SK-N-MC (cell line): ENCODE data around the gene STK11.

Source experiments
- EZH2 ChIP-seq: fragments of 200-600 bp; sonication (generic); IDR thresholded peaks from one replicate; pipeline ENCODE4 v1.6.1; 2017; ENCODE audit warnings: antibody characterized with exemption
- POLR2AphosphoS5 ChIP-seq: IDR thresholded peaks from 2 replicates; pipeline ENCODE4 v1.6.1; 2012; ENCODE audit warnings: mild to moderate bottlenecking, low read depth, low read length, borderline replicate concordance

DNA sequence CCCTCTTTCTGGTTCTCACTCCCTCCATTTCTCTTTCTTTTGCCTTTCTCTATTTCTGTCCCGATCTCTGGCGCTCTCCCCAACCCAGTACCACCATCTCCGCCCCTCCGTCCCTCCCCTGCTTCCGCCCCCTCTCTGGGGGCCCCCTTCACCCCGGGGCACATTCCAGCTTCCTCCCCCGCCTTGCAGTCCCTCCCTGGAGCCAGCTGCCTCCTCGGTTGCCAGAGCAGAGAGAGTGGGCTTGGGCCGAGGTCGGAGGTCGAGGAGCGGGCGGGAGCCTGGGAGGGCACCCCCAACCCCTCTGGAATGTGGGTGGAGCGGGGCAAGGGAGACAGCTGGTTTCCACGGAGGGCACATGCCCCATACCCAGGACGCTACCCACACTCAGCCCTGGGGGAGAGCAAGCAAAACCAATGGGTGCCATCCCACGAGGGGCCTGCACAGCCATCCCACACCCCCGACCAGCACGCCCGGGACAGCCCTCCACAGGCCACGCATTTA lies 57.1 kb downstream of the STK11 start:
- TF ChIP-seq POLR2AphosphoS5 (peak; percentile 40; the same call in 1 of the 2 replicates), EZH2 (no peak)
